ENCODE measurements around the gene KCNIP1.

GRCh38 chr5:170557314-170557713 lies 53.5 kb downstream of the KCNIP1 start:
- TF ChIP-seq MYC (IDR thresholded peaks at IDR 0.05; ENCODE audit: low read depth, low read length), result no peak
- TF ChIP-seq CTCF (IDR thresholded peaks at IDR 0.05; ENCODE audit: low read depth, low read length), result no peak
- TF ChIP-seq POLR2A (IDR thresholded peaks at IDR 0.05; ENCODE audit: extremely low read depth, insufficient read length), result no peak
- no peak for TF ChIP-seq MAX (IDR thresholded peaks at IDR 0.05; ENCODE audit: low read depth, low read length)

Data from NB4 (cell line).